ENCODE data around the gene PLD6.

Gene PLD6

GRCh38 chr17:17236295-17237025, 30.3 kb upstream of the PLD6 start:
- Histone ChIP-seq H3K27me3 (ENCODE audit: insufficient read depth, low read depth, severe bottlenecking) (no peaks in the 10 kb centered on the region), H3K4me3 (ENCODE audit: low read depth, low read length) (peak overlapping the region; percentile 89), H3K36me3 (peaks cover 20% of the 10 kb centered on the region), H3K27ac (peak overlapping the region; percentile 100), H3K9me3 (ENCODE audit: severe bottlenecking) (no peaks in the 10 kb centered on the region)
- no peak for TF ChIP-seq CTCF (IDR thresholded peaks at IDR 0.05; ENCODE audit: low read depth, low read length)
- peak; percentile 15 for DNase-seq

- Histone ChIP-seq H3K36me3 (peaks cover 25% of the 10 kb centered on the region), H3K27me3 (ENCODE audit: insufficient read depth, low read depth, severe bottlenecking) (no peaks in the 10 kb centered on the region), H3K27ac (no peak overlapping the region), H3K9me3 (ENCODE audit: severe bottlenecking) (no peaks in the 10 kb centered on the region), H3K4me3 (ENCODE audit: low read depth, low read length) (peak overlapping the region; percentile 89; the same call in 1 of the 2 replicates)
- no peak for DNase-seq
- no peak for TF ChIP-seq CTCF (IDR thresholded peaks at IDR 0.05; ENCODE audit: low read depth, low read length)
These were observed 29.4 kb upstream of the PLD6 start for GRCh38 chr17:17235212-17236174.

GRCh38 chr17:17232303-17232621, 26.1 kb upstream of the PLD6 start:
- H3K4me3 ChIP-seq (ENCODE audit: low read depth, low read length), result no peak overlapping the region
- TF ChIP-seq CTCF (IDR thresholded peaks at IDR 0.05; ENCODE audit: low read depth, low read length), result no peak
- no peaks in the 10 kb centered on the region for H3K9me3 ChIP-seq (ENCODE audit: severe bottlenecking)
- H3K27me3 ChIP-seq (ENCODE audit: insufficient read depth, low read depth, severe bottlenecking), result no peaks in the 10 kb centered on the region
- peaks cover 55% of the 10 kb centered on the region for H3K36me3 ChIP-seq
- H3K27ac ChIP-seq, result no peak overlapping the region
- no peak for DNase-seq

GRCh38 chr17:17231621-17232302, 25.6 kb upstream of the PLD6 start:
- H3K36me3 ChIP-seq, result peaks cover 58% of the 10 kb centered on the region
- no peak overlapping the region for H3K4me3 ChIP-seq (ENCODE audit: low read depth, low read length)
- no peaks in the 10 kb centered on the region for H3K9me3 ChIP-seq (ENCODE audit: severe bottlenecking)
- H3K27ac ChIP-seq, result no peak overlapping the region
- DNase-seq, result no peak
- TF ChIP-seq CTCF (IDR thresholded peaks at IDR 0.05; ENCODE audit: low read depth, low read length), result no peak
- H3K27me3 ChIP-seq (ENCODE audit: insufficient read depth, low read depth, severe bottlenecking), result no peaks in the 10 kb centered on the region

- H3K36me3 ChIP-seq, result peaks cover 77% of the 10 kb centered on the region
- no peak overlapping the region for H3K4me3 ChIP-seq (ENCODE audit: low read depth, low read length)
- no peak overlapping the region for H3K27ac ChIP-seq
- TF ChIP-seq CTCF (IDR thresholded peaks at IDR 0.05; ENCODE audit: low read depth, low read length), result no peak
- peak; percentile 31 for DNase-seq
- H3K9me3 ChIP-seq (ENCODE audit: severe bottlenecking), result no peaks in the 10 kb centered on the region
- no peaks in the 10 kb centered on the region for H3K27me3 ChIP-seq (ENCODE audit: insufficient read depth, low read depth, severe bottlenecking)
These were observed 23.6 kb upstream of the PLD6 start for GRCh38 chr17:17229416-17230384.

Data from WERI-Rb-1 (cell line).